Measurements from ENCODE around the gene LMX1B.

DNA sequence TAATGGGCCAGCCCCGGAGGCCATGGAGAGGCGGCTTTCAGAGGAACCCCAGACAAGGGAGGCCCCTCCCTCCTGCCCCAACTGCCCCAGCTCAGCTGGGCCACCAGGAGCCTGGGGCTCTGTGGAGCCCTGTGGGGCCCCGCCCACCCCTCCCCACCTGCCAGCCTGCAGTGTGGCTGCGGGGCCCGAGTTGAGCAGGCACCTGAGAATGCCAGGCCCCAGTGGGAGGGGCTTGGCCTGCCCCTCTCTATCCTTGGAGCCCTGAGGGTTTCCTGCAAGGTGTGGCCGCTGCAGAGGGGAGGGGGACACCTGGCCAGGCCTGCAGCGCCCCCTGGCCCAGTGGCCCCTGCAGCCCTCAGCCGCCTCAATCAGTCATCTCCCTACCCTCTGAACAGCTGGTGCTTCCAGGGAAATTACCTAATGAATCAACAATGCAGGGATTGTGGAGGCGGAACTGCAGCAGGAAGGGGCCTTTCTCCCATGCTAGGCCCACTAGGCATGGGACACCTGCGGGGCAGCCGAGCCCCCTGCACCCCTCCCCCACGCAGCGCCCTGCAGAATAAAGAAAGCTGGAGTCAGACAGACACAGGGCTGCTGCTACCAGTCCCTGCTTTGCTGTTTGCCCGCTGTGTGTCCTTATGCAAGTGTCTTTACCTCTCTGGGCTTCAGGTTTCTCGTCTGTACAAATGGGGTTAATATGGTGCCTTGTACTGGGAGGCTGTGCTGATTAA is 48.0 kb downstream of the LMX1B start:
- TF ChIP-seq CTCF (conservative IDR thresholded peaks at IDR 0.05 in 1 of 2, IDR thresholded peaks at IDR 0.05 in 1 of 2; ENCODE audit: low read depth in 1 of 2, low read length in 2 of 2) = no peak
- no peak for TF ChIP-seq EZH2 (IDR thresholded peaks at IDR 0.05; ENCODE audit: low read length, missing control alignments)
